Brain microvascular endothelial cell (primary cell): ENCODE measurements around the gene PDCD11.

Experiments
- DNase-seq: peaks from one replicate; pipeline ENCODE4 v3.0.0-alpha.2; 2020
- H3K27ac ChIP-seq: fragments of 250-450 bp; sonication (Bioruptor Pico); 2 replicates; pipeline ENCODE4 v1.5.1; 2020; ENCODE audit warnings: mild to moderate bottlenecking, moderate library complexity
- H3K27me3 ChIP-seq: fragments of 250-450 bp; sonication (Bioruptor Pico); replicated peaks from 2 replicates; pipeline ENCODE4 v1.5.1; 2020; ENCODE audit warnings: mild to moderate bottlenecking
- H3K36me3 ChIP-seq: fragments of 250-450 bp; sonication (Bioruptor Pico); replicated peaks from 2 replicates; pipeline ENCODE4 v1.5.1; 2020; ENCODE audit warnings: mild to moderate bottlenecking
- H3K4me3 ChIP-seq: 2 replicates; pipeline ENCODE4 v1.5.1; 2011; ENCODE audit warnings: low read depth, mild to moderate bottlenecking, control low read depth, low read length, moderate library complexity
- in situ Hi-C: cut with HindIII; loops from 2 replicates; pipeline ENCODE4 v1.10.0; 2017; ENCODE audit warnings: low sequenced_read_pairs, low pct_ligation_motif_present
- TF ChIP-seq, protein P1 (sequence below): IDR thresholded peaks from 2 replicates; pipeline ENCODE4 v1.5.1; 2011; ENCODE audit warnings: low read depth, mild to moderate bottlenecking, moderate library complexity, low read length, control low read depth, inconsistent platforms; ENCODE audit errors: missing control alignments

The PDCD11 gene

DNA sequence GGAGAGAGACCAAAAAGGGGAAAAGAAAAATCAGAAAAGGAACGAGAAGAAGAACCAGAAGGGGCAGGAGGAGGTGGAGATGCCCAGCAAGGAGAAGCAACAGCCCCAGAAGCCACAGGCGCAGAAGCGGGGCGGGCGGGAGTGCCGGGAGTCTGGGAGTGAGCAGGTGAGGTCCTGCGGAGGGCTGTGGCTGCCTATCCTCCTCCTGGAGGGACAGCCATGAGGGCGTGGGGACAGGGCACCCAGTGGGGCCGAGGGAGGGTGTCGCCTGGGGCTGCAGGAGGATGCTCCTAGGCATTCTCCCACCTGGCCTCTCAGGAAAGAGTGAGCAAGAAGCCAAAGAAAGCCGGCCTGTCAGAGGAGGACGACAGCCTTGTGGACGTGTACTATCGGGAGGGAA, 44.0 kb downstream of the PDCD11 start:
- TF ChIP-seq, protein P1, sequence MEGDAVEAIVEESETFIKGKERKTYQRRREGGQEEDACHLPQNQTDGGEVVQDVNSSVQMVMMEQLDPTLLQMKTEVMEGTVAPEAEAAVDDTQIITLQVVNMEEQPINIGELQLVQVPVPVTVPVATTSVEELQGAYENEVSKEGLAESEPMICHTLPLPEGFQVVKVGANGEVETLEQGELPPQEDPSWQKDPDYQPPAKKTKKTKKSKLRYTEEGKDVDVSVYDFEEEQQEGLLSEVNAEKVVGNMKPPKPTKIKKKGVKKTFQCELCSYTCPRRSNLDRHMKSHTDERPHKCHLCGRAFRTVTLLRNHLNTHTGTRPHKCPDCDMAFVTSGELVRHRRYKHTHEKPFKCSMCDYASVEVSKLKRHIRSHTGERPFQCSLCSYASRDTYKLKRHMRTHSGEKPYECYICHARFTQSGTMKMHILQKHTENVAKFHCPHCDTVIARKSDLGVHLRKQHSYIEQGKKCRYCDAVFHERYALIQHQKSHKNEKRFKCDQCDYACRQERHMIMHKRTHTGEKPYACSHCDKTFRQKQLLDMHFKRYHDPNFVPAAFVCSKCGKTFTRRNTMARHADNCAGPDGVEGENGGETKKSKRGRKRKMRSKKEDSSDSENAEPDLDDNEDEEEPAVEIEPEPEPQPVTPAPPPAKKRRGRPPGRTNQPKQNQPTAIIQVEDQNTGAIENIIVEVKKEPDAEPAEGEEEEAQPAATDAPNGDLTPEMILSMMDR, result no peak
- H3K4me3 ChIP-seq, result no peak overlapping the region
- no peak for DNase-seq
- no peak overlapping the region for H3K27ac ChIP-seq
- peaks cover 92% of the 10 kb centered on the region for H3K36me3 ChIP-seq
- H3K27me3 ChIP-seq, result no peaks in the 10 kb centered on the region
- in situ Hi-C loops, result no loop called here

DNA sequence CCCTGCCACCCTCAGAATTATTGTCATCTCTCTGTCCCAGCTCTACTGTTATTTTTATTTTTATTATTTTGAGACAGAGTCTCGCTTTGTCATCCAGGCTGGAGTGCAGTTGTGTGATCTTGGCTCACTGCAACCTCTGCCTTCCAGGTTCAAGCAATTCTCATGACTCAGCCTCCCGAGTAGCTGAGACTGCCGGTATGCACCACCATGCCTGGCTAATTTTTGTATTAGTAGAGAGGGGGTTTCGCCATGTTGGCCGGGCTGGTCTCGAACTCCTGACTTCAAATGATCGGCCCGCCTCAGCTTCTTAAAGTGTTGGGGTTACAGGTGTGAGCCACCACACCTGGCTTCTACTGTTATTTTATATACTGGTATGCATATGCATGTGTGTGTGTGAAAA, 44.8 kb downstream of the PDCD11 start:
- Histone ChIP-seq H3K27me3 (no peaks in the 10 kb centered on the region), H3K27ac (peak overlapping the region; percentile 57), H3K4me3 (no peak overlapping the region), H3K36me3 (peaks cover 93% of the 10 kb centered on the region)
- in situ Hi-C loops, result no loop called here
- peak; percentile 56 for DNase-seq
- TF ChIP-seq, protein P1, result no peak

DNA sequence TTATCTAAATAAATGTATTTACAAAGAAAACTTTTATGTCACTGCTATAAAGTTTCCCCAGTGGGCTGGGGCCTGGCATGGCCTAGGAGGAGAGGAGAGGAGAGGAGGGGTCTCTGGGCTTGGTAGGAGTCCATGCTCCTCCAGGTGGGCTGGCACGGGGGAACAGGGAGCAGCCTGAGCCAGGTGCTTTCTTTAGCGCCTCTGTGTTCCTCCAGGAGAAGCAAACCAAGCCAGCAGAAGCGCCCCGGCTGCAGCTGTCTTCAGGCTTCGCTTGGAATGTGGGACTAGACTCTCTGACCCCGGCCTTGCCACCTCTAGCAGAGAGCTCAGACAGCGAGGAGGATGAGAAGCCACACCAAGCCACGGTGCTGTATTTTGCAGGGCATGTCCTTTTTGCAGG, 45.2 kb downstream of the PDCD11 start:
- H3K36me3 ChIP-seq, result peaks cover 94% of the 10 kb centered on the region
- no peak overlapping the region for H3K4me3 ChIP-seq
- no peaks in the 10 kb centered on the region for H3K27me3 ChIP-seq
- in situ Hi-C loops, result no loop called here
- TF ChIP-seq, protein P1, result no peak
- H3K27ac ChIP-seq, result peak overlapping the region; percentile 57
- DNase-seq, result no peak

DNA sequence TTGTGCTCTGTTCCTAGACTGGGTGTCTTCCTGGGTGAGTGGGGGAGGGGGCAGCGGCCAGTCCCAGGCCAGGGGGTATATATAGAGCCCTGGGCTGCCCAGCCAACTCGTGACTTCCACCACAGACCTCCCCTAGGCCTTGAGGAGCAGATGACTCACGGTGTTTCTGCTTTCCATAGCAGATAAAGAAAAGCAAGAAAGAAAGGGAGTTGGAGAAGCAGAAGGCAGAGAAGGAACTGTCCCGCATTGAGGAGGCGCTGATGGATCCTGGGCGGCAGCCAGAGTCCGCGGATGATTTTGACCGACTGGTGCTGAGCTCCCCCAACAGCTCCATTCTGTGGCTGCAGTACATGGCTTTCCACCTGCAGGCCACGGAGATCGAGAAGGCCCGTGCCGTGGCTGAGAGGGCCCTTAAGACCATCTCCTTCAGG, 45.6 kb downstream of the PDCD11 start:
- Histone ChIP-seq H3K27me3 (no peaks in the 10 kb centered on the region), H3K27ac (peak overlapping the region; percentile 57), H3K36me3 (peaks cover 93% of the 10 kb centered on the region), H3K4me3 (no peak overlapping the region)
- TF ChIP-seq, protein P1, result no peak
- peak; percentile 80 for DNase-seq
- in situ Hi-C loops, result no loop called here

DNA sequence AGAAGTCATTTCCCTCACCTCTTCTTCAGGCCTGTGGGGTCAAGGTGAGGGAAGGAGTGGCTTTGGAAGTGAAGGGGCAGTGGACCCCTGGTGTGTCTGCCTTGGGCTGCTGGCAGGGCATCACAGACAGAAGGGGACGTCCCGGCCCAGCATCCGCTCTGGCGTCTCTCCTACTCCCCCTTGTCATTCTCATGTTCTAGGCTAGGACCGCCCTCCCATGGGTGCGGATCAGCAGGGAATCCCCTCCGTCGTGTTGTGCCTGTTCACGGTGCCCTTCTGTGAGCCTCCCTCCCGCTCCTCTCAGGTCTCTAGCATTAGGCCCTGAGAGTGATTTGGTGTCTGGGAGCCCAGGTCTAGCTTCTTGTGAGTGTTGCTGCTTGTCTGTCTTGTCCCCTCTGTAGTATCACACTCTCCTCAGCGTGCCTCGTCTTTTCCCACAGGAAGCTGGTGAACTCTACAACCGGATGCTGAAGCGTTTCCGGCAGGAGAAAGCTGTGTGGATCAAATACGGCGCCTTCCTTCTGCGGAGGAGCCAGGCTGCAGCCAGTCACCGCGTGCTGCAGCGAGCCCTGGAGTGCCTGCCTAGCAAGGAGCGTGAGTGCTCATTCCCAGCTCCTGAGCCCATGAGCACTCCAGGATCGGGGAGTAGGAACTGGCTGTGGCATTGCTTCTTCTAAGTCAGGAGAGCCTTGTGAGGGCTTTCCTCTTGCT, 47.2 kb downstream of the PDCD11 start:
- no peaks in the 10 kb centered on the region for H3K27me3 ChIP-seq
- no peak overlapping the region for H3K4me3 ChIP-seq
- TF ChIP-seq, protein P1, result no peak
- no peak for DNase-seq
- no peak overlapping the region for H3K27ac ChIP-seq
- H3K36me3 ChIP-seq, result peaks cover 87% of the 10 kb centered on the region
- in situ Hi-C loops, result no loop called here

DNA sequence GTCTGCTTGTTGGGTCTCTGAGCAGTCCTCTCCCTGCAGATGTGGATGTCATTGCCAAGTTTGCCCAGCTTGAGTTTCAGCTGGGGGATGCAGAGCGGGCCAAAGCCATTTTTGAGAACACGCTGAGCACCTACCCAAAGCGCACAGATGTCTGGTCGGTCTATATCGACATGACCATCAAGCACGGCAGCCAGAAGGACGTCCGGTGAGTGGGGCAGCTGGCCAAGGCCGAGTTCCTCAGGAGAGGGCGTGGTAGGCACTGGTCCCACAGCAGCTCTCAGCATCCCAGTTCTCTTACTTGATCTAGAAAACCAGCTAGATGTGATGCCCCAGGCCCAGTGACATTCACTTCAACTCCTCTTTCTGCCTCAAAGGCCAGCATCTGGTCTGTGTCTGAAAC, 48.1 kb downstream of the PDCD11 start:
- H3K27me3 ChIP-seq, result no peaks in the 10 kb centered on the region
- in situ Hi-C loops, result no loop called here
- TF ChIP-seq, protein P1, result no peak
- H3K27ac ChIP-seq, result no peak overlapping the region
- no peak for DNase-seq
- peaks cover 83% of the 10 kb centered on the region for H3K36me3 ChIP-seq
- H3K4me3 ChIP-seq, result no peak overlapping the region
